ENCODE results near the gene GATB.

GATB gene

GRCh38 chr4:151760712-151761661 lies at the start of gene GATB:
GATB (minus strand) TSS chr4:151761007; CDS start chr4:151760982, 25 bp downstream.
- Histone ChIP-seq H3K4me1 (ENCODE audit: insufficient read depth, low read length) (peaks cover 4% of the 10 kb centered on the region; the same call in 1 of the 2 replicates), H3K9ac (ENCODE audit: low read depth, low read length) (peak within 1 kb of the TSS; percentile 97), H3K9me3 (ENCODE audit: insufficient read depth, low read depth, low read length) (no peaks in the 10 kb centered on the region), H3K36me3 (ENCODE audit: insufficient read depth, low read depth, low read length) (0 out of 2 replicates have a peak, but pooled peaks cover 5% of the 10 kb centered on the region), H3K4me3 (ENCODE audit: low read length) (peak within 1 kb of the TSS; percentile 94), H3K27ac (ENCODE audit: low read length) (peak within 1 kb of the TSS; percentile 18), H3K27me3 (ENCODE audit: insufficient read depth, low read length) (no peaks in the 10 kb centered on the region; the same call in 1 of the 2 replicates)

- Histone ChIP-seq H3K9me3 (ENCODE audit: insufficient read depth, low read depth, low read length) (no peaks in the 10 kb centered on the region), H3K4me1 (ENCODE audit: insufficient read depth, low read length) (peaks cover 5% of the 10 kb centered on the region; the same call in 1 of the 2 replicates), H3K27ac (ENCODE audit: low read length) (no peak overlapping the region), H3K27me3 (ENCODE audit: insufficient read depth, low read length) (no peaks in the 10 kb centered on the region), H3K4me3 (ENCODE audit: low read length) (no peak overlapping the region), H3K9ac (ENCODE audit: low read depth, low read length) (no peak overlapping the region), H3K36me3 (ENCODE audit: insufficient read depth, low read depth, low read length) (no peaks in the 10 kb centered on the region)
These were observed 49.7 kb upstream of the GATB start for GRCh38 chr4:151810476-151810875.

- no peaks in the 10 kb centered on the region for H3K36me3 ChIP-seq (ENCODE audit: insufficient read depth, low read depth, low read length)
- H3K27ac ChIP-seq (ENCODE audit: low read length): no peak overlapping the region
- no peaks in the 10 kb centered on the region for H3K27me3 ChIP-seq (ENCODE audit: insufficient read depth, low read length)
- H3K4me3 ChIP-seq (ENCODE audit: low read length): no peak overlapping the region
- H3K9me3 ChIP-seq (ENCODE audit: insufficient read depth, low read depth, low read length): no peaks in the 10 kb centered on the region
- H3K4me1 ChIP-seq (ENCODE audit: insufficient read depth, low read length): peaks cover 5% of the 10 kb centered on the region; the same call in 1 of the 2 replicates
- H3K9ac ChIP-seq (ENCODE audit: low read depth, low read length): no peak overlapping the region
These were observed 48.9 kb upstream of the GATB start for GRCh38 chr4:151809716-151810115.

GRCh38 chr4:151808542-151808941 lies 47.7 kb upstream of the GATB start:
- no peaks in the 10 kb centered on the region for H3K9me3 ChIP-seq (ENCODE audit: insufficient read depth, low read depth, low read length)
- H3K27me3 ChIP-seq (ENCODE audit: insufficient read depth, low read length): no peaks in the 10 kb centered on the region
- H3K9ac ChIP-seq (ENCODE audit: low read depth, low read length): no peak overlapping the region

GRCh38 chr4:151808120-151808529 lies 47.3 kb upstream of the GATB start:
- H3K4me3 ChIP-seq (ENCODE audit: low read length): no peak overlapping the region
- no peaks in the 10 kb centered on the region for H3K27me3 ChIP-seq (ENCODE audit: insufficient read depth, low read length)
- H3K9me3 ChIP-seq (ENCODE audit: insufficient read depth, low read depth, low read length): no peaks in the 10 kb centered on the region
- H3K4me1 ChIP-seq (ENCODE audit: insufficient read depth, low read length): peaks cover 5% of the 10 kb centered on the region; the same call in 1 of the 2 replicates
- H3K36me3 ChIP-seq (ENCODE audit: insufficient read depth, low read depth, low read length): no peaks in the 10 kb centered on the region
- H3K9ac ChIP-seq (ENCODE audit: low read depth, low read length): no peak overlapping the region
- H3K27ac ChIP-seq (ENCODE audit: low read length): no peak overlapping the region

More at GRCh38 chr4:151808542-151808941, 47.7 kb upstream of the GATB start:
- Histone ChIP-seq H3K4me3 (ENCODE audit: low read length) (no peak overlapping the region), H3K4me1 (ENCODE audit: insufficient read depth, low read length) (peaks cover 5% of the 10 kb centered on the region; the same call in 1 of the 2 replicates), H3K36me3 (ENCODE audit: insufficient read depth, low read depth, low read length) (no peaks in the 10 kb centered on the region), H3K27ac (ENCODE audit: low read length) (no peak overlapping the region)

- Histone ChIP-seq H3K27ac (ENCODE audit: low read length) (no peak overlapping the region), H3K9ac (ENCODE audit: low read depth, low read length) (no peak overlapping the region), H3K36me3 (ENCODE audit: insufficient read depth, low read depth, low read length) (no peaks in the 10 kb centered on the region), H3K4me1 (ENCODE audit: insufficient read depth, low read length) (0 out of 2 replicates have a peak, but pooled peaks cover 5% of the 10 kb centered on the region), H3K9me3 (ENCODE audit: insufficient read depth, low read depth, low read length) (no peaks in the 10 kb centered on the region), H3K4me3 (ENCODE audit: low read length) (no peak overlapping the region), H3K27me3 (ENCODE audit: insufficient read depth, low read length) (no peaks in the 10 kb centered on the region)
These were observed 46.4 kb upstream of the GATB start for GRCh38 chr4:151807220-151807619.

GRCh38 chr4:151806511-151806927 lies 45.7 kb upstream of the GATB start:
- Histone ChIP-seq H3K4me3 (ENCODE audit: low read length) (no peak overlapping the region), H3K27me3 (ENCODE audit: insufficient read depth, low read length) (no peaks in the 10 kb centered on the region), H3K4me1 (ENCODE audit: insufficient read depth, low read length) (0 out of 2 replicates have a peak, but pooled peaks cover 5% of the 10 kb centered on the region), H3K36me3 (ENCODE audit: insufficient read depth, low read depth, low read length) (no peaks in the 10 kb centered on the region), H3K9me3 (ENCODE audit: insufficient read depth, low read depth, low read length) (no peaks in the 10 kb centered on the region), H3K9ac (ENCODE audit: low read depth, low read length) (no peak overlapping the region), H3K27ac (ENCODE audit: low read length) (no peak overlapping the region)

- no peak overlapping the region for H3K27ac ChIP-seq (ENCODE audit: low read length)
These were observed 44.0 kb upstream of the GATB start for GRCh38 chr4:151804821-151805220.

GRCh38 chr4:151804086-151804630 lies 43.4 kb upstream of the GATB start:
- Histone ChIP-seq H3K27ac (ENCODE audit: low read length) (no peak overlapping the region), H3K36me3 (ENCODE audit: insufficient read depth, low read depth, low read length) (no peaks in the 10 kb centered on the region), H3K4me1 (ENCODE audit: insufficient read depth, low read length) (peaks cover 7% of the 10 kb centered on the region; the same call in 1 of the 2 replicates), H3K4me3 (ENCODE audit: low read length) (no peak overlapping the region), H3K27me3 (ENCODE audit: insufficient read depth, low read length) (no peaks in the 10 kb centered on the region), H3K9me3 (ENCODE audit: insufficient read depth, low read depth, low read length) (no peaks in the 10 kb centered on the region), H3K9ac (ENCODE audit: low read depth, low read length) (no peak overlapping the region)

More at GRCh38 chr4:151804821-151805220, 44.0 kb upstream of the GATB start:
- no peak overlapping the region for H3K9ac ChIP-seq (ENCODE audit: low read depth, low read length)
- no peaks in the 10 kb centered on the region for H3K36me3 ChIP-seq (ENCODE audit: insufficient read depth, low read depth, low read length)
- no peaks in the 10 kb centered on the region for H3K9me3 ChIP-seq (ENCODE audit: insufficient read depth, low read depth, low read length)
- no peaks in the 10 kb centered on the region for H3K27me3 ChIP-seq (ENCODE audit: insufficient read depth, low read length)
- H3K4me3 ChIP-seq (ENCODE audit: low read length): no peak overlapping the region
- H3K4me1 ChIP-seq (ENCODE audit: insufficient read depth, low read length): peaks cover 3% of the 10 kb centered on the region; the same call in 1 of the 2 replicates

GRCh38 chr4:151803246-151803645 lies 42.4 kb upstream of the GATB start:
- H3K4me1 ChIP-seq (ENCODE audit: insufficient read depth, low read length): peaks cover 12% of the 10 kb centered on the region; the same call in 1 of the 2 replicates
- H3K9ac ChIP-seq (ENCODE audit: low read depth, low read length): no peak overlapping the region
- H3K4me3 ChIP-seq (ENCODE audit: low read length): no peak overlapping the region
- no peaks in the 10 kb centered on the region for H3K36me3 ChIP-seq (ENCODE audit: insufficient read depth, low read depth, low read length)
- H3K27me3 ChIP-seq (ENCODE audit: insufficient read depth, low read length): no peaks in the 10 kb centered on the region
- H3K9me3 ChIP-seq (ENCODE audit: insufficient read depth, low read depth, low read length): no peaks in the 10 kb centered on the region
- no peak overlapping the region for H3K27ac ChIP-seq (ENCODE audit: low read length)

GRCh38 chr4:151801547-151802516 lies 41.0 kb upstream of the GATB start:
- H3K27me3 ChIP-seq (ENCODE audit: insufficient read depth, low read length): no peaks in the 10 kb centered on the region
- H3K27ac ChIP-seq (ENCODE audit: low read length): no peak overlapping the region
- H3K9ac ChIP-seq (ENCODE audit: low read depth, low read length): no peak overlapping the region
- no peaks in the 10 kb centered on the region for H3K36me3 ChIP-seq (ENCODE audit: insufficient read depth, low read depth, low read length)
- H3K4me3 ChIP-seq (ENCODE audit: low read length): no peak overlapping the region
- H3K9me3 ChIP-seq (ENCODE audit: insufficient read depth, low read depth, low read length): no peaks in the 10 kb centered on the region
- peaks cover 12% of the 10 kb centered on the region; the same call in 1 of the 2 replicates for H3K4me1 ChIP-seq (ENCODE audit: insufficient read depth, low read length)

All from iPS-20b (cell line).